Testis (tissue), 3 donors: ENCODE measurements around the gene CFAP65. TPM values are rescaled to one million over a fixed set of nuclear protein-coding genes. Genes with fewer than 3 reads are reported as not detected.

ENCODE experiments used
- DNase-seq: peaks from one replicate; pipeline ENCODE4 v3.0.0-alpha.2; 2019
- H3K27ac ChIP-seq, 2 donors: fragments of 200-600 bp; sonication (generic); one replicate each; pipeline ENCODE4 v1.5.1; 2019
- H3K27me3 ChIP-seq: fragments of 200-600 bp; sonication (generic); one replicate; pipeline ENCODE4 v1.5.1; 2019
- H3K36me3 ChIP-seq: fragments of 200-600 bp; sonication (generic); one replicate; pipeline ENCODE4 v1.5.1; 2017; ENCODE audit warnings: low read depth; ENCODE audit errors: missing control alignments
- H3K4me1 ChIP-seq: fragments of 200-600 bp; sonication (generic); one replicate; pipeline ENCODE4 v1.5.1; 2019
- H3K4me3 ChIP-seq, 2 donors: fragments of 200-600 bp; sonication (generic); one replicate each; pipeline ENCODE4 v1.5.1; 2017 to 2019
- H3K9me3 ChIP-seq: fragments of 200-600 bp; sonication (generic); one replicate; pipeline ENCODE4 v1.5.1; 2017
- CTCF ChIP-seq, 3 experiments: fragments of 450-650 bp in 2 of 3; fragments of 200-600 bp in 1 of 3; sonication (generic) in 1 of 3; IDR thresholded peaks; one replicate each; pipeline ENCODE4 v1.5.1; 2016 to 2019; ENCODE audit warnings: antibody characterized with exemption in 3 of 3, mild to moderate bottlenecking in 2 of 3, moderate library complexity in 1 of 3
- POLR2A ChIP-seq: fragments of 450-650 bp; IDR thresholded peaks from one replicate; pipeline ENCODE4 v1.6.1; 2017; ENCODE audit warnings: antibody characterized with exemption, mild to moderate bottlenecking, moderate library complexity
- WGBS, 2 donors: methylation state at CpG; one replicate each; pipeline ENCODE4 v1.1.5; 2018; 5-methylcytosine and 5-hydroxymethylcytosine counted together
- intact Hi-C: fragments of 100-400 bp; cut with DNase I; formaldehyde crosslinking; loops from one replicate; pipeline ENCODE4 v1.15.1; 2023; ENCODE audit warnings: low total_unique reads
- microRNA counts, 2 donors: library from miRNA; unstranded; fragments of <30 nt; microRNA quantifications; one replicate each; lab custom pipeline; 2016
- microRNA-seq, 2 donors: library from miRNA; unstranded; fragments of <30 nt; microRNA quantifications; one replicate each; pipeline ENCODE4, GENCODE V29; 2016; ENCODE audit warnings: borderline number of aligned reads in 2 of 2, borderline replicate concordance in 1 of 2
- polyA plus RNA-seq: library from polyadenylated mRNA; stranded (reverse); fragments of 350-450 nt; fragmentation: Illumina TruSeq; extraction: RNeasy Lipid Tissue Mini Kit (QIAGEN cat#74804); gene quantifications from one replicate; pipeline ENCODE4 v1.2.3, GENCODE V29; 2014; ENCODE audit warnings: low read depth, low replicate concordance; ENCODE audit not compliant: insufficient read depth
- small RNA-seq, 2 donors: library from RNA; depleted of rRNA; stranded (forward); fragments of <200 nt; gene quantifications; one replicate each; pipeline ENCODE3, GENCODE V24; 2016
- total RNA-seq, 2 donors: library from RNA; depleted of rRNA; stranded (reverse); fragments of >200 nt; gene quantifications; one replicate each; pipeline ENCODE4 v1.2.3, GENCODE V29; 2016

Gene CFAP65
- total and polyA plus RNA-seq, 3 donors from 2014 or later: 15.5 to 42.9 (median 23.7) TPM

DNA sequence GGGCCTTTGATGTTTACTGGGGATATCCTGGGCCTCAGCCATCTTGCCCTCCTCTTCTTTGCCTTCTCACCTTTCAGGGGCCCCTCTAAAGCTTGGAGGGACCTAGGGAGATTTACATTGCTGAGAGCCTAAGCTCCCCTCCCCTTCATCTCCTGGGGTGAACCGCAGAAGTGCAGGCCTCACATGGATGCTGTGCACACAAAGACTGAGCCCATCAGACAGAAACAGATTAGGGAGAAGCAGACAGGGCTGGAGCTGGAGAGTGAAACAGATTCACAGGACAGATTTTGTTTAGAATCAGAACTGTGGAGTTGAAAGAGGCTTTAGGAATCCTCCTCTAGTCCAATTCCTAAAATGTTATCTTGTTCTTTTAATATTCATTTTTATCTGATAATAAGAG is 85.3 kb downstream of the CFAP65 start:
- no peak overlapping the region for H3K27ac ChIP-seq
- intact Hi-C loops: no loop called here
- H3K4me1 ChIP-seq: no peaks in the 10 kb centered on the region
- WGBS, 2 donors: 39 to 61% methylated on average over 1 of the region's 1 CpG
- H3K36me3 ChIP-seq: no peaks in the 10 kb centered on the region
- TF ChIP-seq CTCF (IDR thresholded peaks at IDR 0.05): no peak
- TF ChIP-seq POLR2A: no peak
- H3K4me3 ChIP-seq: no peak overlapping the region
- H3K27me3 ChIP-seq: no peaks in the 10 kb centered on the region
- no peak for DNase-seq
- H3K9me3 ChIP-seq: no peaks in the 10 kb centered on the region

- Histone ChIP-seq H3K4me3 (no peak overlapping the region), H3K4me1 (no peaks in the 10 kb centered on the region), H3K27ac (no peak overlapping the region), H3K27me3 (no peaks in the 10 kb centered on the region), H3K36me3 (no peaks in the 10 kb centered on the region), H3K9me3 (no peaks in the 10 kb centered on the region)
- WGBS, 2 donors: 78 to 80% methylated on average over 8 of the region's 8 CpGs
- no peak for DNase-seq
- intact Hi-C loops: no loop called here
- TF ChIP-seq CTCF (IDR thresholded peaks at IDR 0.05): no peak
- TF ChIP-seq POLR2A: no peak
Measured at GRCh38 chr2:218954541-218955300, 86.6 kb downstream of the CFAP65 start.

DNA sequence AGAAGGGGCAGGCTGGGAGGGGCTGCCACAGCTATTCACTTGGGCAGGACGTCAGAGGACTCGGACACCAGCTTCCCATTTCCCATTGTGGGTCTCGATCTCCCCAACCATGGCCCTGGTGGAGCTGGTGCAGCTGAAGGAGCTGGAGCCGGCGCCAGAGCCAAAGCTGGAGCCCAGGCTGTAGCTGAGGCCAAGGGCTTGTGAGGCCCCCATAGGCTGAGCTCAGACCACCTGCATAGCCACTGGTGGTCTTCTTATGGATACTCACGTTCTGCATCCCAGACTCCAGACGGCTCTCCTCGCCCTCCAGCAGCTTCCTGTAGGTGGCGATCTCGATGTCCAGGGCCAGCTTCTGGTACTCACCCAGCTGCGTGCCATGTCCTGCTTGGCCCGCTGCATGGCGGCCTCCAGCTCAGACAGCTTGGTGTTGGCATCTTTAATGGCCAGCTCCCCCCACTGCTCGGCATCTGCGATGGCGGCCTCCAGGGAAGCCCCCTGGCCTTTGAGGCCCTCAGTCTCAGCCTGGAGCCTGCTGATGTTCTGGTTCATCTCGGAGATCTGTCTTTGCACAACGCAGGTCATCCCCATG is 87.9 kb downstream of the CFAP65 start:
- no peak for TF ChIP-seq POLR2A
- TF ChIP-seq CTCF (IDR thresholded peaks at IDR 0.05): no peak
- no peaks in the 10 kb centered on the region for H3K27me3 ChIP-seq

More for the DNA sequence above, 87.9 kb downstream of the CFAP65 start:
- Histone ChIP-seq H3K4me1 (no peaks in the 10 kb centered on the region), H3K9me3 (no peaks in the 10 kb centered on the region), H3K36me3 (no peaks in the 10 kb centered on the region), H3K27ac (no peak overlapping the region), H3K4me3 (no peak overlapping the region)
- intact Hi-C loops: no loop called here
- 76 to 90% methylated on average over 7 to 16 of the region's 18 CpGs for WGBS, 2 donors
- DNase-seq: no peak

MicroRNA genes within 50 kb of the gene (microRNA counts, 767-probe panel; counts per million panel counts)
- microRNA hsa-miR-3131 (lab: Ali Mortazavi, UCI): 0 to 152 counts per million in 2 donors
- microRNA hsa-miR-375 (lab: Ali Mortazavi, UCI): 0 to 152 counts per million in 2 donors

Small RNAs within 50 kb of the gene (microRNA-seq; reads per million reads assigned to microRNA genes)
- gene MIR3131 (0 reads per million in 2 donors), gene MIR375 (323 to 946 reads per million in 2 donors)

Small RNAs within 50 kb of the gene (small RNA-seq; reads per million reads assigned to genes)
- gene MIR3131: 0 reads per million in 2 donors
- 9.6 to 101 reads per million in 2 donors for gene MIR375

Other genes starting within 250 kb of the CFAP65 start
- under 1 TPM; 0.25 to 0.39 TPM for gene PRKAG3, start 209.7 kb downstream of the CFAP65 start, total RNA-seq
- gene PRKAG3, start 209.7 kb downstream of the CFAP65 start, polyA plus RNA-seq: 0.40 TPM
- 10 to 100 TPM in 1 of 2 donors, 1 to 10 TPM in 1; 5.5 to 46.5 TPM for gene WNT6, start 181.7 kb downstream of the CFAP65 start, total RNA-seq
- gene WNT6, start 181.7 kb downstream of the CFAP65 start, polyA plus RNA-seq: 2.7 TPM
- 1 to 10 TPM; 1.5 to 2.5 TPM for gene WNT10A, start 160.7 kb downstream of the CFAP65 start, total RNA-seq
- gene WNT10A, start 160.7 kb downstream of the CFAP65 start, polyA plus RNA-seq: 2.1 TPM
- gene CDK5R2, start 81.8 kb downstream of the CFAP65 start, total RNA-seq: 1 to 10 TPM; 1.2 to 1.6 TPM
- 0.83 TPM for gene CDK5R2, start 81.8 kb downstream of the CFAP65 start, polyA plus RNA-seq
- not detected for gene FEV, start 56.3 kb downstream of the CFAP65 start, total RNA-seq
- not detected for gene FEV, start 56.3 kb downstream of the CFAP65 start, polyA plus RNA-seq
- 1 to 10 TPM in 1 of 2 donors, under 1 TPM in 1; 0.56 to 2.9 TPM for gene CRYBA2, start 48.1 kb downstream of the CFAP65 start, total RNA-seq
- gene CRYBA2, start 48.1 kb downstream of the CFAP65 start, polyA plus RNA-seq: 2.7 TPM
- under 1 TPM; 0.19 to 0.39 TPM for gene IHH, start 19.4 kb upstream of the CFAP65 start, total RNA-seq
- 1.1 TPM for gene IHH, start 19.4 kb upstream of the CFAP65 start, polyA plus RNA-seq
- gene NHEJ1, start 119.3 kb upstream of the CFAP65 start, total RNA-seq: 10 to 100 TPM; 33.4 to 38.5 TPM
- 67.0 TPM for gene NHEJ1, start 119.3 kb upstream of the CFAP65 start, polyA plus RNA-seq
- gene SLC23A3, start 128.5 kb upstream of the CFAP65 start, total RNA-seq: under 1 TPM; 0.39 to 0.56 TPM
- 0.42 TPM for gene SLC23A3, start 128.5 kb upstream of the CFAP65 start, polyA plus RNA-seq
- gene CNPPD1, start 135.4 kb upstream of the CFAP65 start, total RNA-seq: 10 to 100 TPM; 38.3 to 60.5 TPM
- 68.0 TPM for gene CNPPD1, start 135.4 kb upstream of the CFAP65 start, polyA plus RNA-seq
- gene RETREG2, start 136.8 kb upstream of the CFAP65 start, total RNA-seq: 100 to 1,000 TPM; 135 to 138 TPM
- gene RETREG2, start 136.8 kb upstream of the CFAP65 start, polyA plus RNA-seq: 441 TPM
- gene ZFAND2B, start 165.3 kb upstream of the CFAP65 start, total RNA-seq: 10 to 100 TPM; 34.3 to 41.3 TPM
- gene ZFAND2B, start 165.3 kb upstream of the CFAP65 start, polyA plus RNA-seq: 27.0 TPM
- 10 to 100 TPM; 43.8 to 47.0 TPM for gene ABCB6, start 177.4 kb upstream of the CFAP65 start, total RNA-seq
- 94.8 TPM for gene ABCB6, start 177.4 kb upstream of the CFAP65 start, polyA plus RNA-seq
- gene ATG9A, start 188.1 kb upstream of the CFAP65 start, total RNA-seq: 100 to 1,000 TPM; 115 to 125 TPM
- 207 TPM for gene ATG9A, start 188.1 kb upstream of the CFAP65 start, polyA plus RNA-seq
- 10 to 100 TPM; 50.9 to 56.4 TPM for gene ANKZF1, start 188.3 kb upstream of the CFAP65 start, total RNA-seq
- gene ANKZF1, start 188.3 kb upstream of the CFAP65 start, polyA plus RNA-seq: 27.9 TPM
- gene GLB1L, start 203.9 kb upstream of the CFAP65 start, total RNA-seq: 100 to 1,000 TPM in 1 of 2 donors, 10 to 100 TPM in 1; 70.9 to 109 TPM
- gene GLB1L, start 203.9 kb upstream of the CFAP65 start, polyA plus RNA-seq: 224 TPM
- gene STK16, start 204.0 kb upstream of the CFAP65 start, total RNA-seq: 10 to 100 TPM; 29.1 to 32.6 TPM
- gene STK16, start 204.0 kb upstream of the CFAP65 start, polyA plus RNA-seq: 63.0 TPM
- under 1 TPM in 1 of 2 donors, not detected in 1; 0.25 TPM for gene TUBA4B, start 211.7 kb upstream of the CFAP65 start, total RNA-seq
- 1.6 TPM for gene TUBA4B, start 211.7 kb upstream of the CFAP65 start, polyA plus RNA-seq
- gene TUBA4A, start 212.4 kb upstream of the CFAP65 start, total RNA-seq: 10 to 100 TPM; 27.0 to 47.6 TPM
- gene TUBA4A, start 212.4 kb upstream of the CFAP65 start, polyA plus RNA-seq: 90.0 TPM
- 100 to 1,000 TPM; 139 to 149 TPM for gene DNAJB2, start 237.8 kb upstream of the CFAP65 start, total RNA-seq
- 152 TPM for gene DNAJB2, start 237.8 kb upstream of the CFAP65 start, polyA plus RNA-seq